Activated B cell treated with CpG ODN at 0.5 μM for 24 hours (primary cell): ENCODE data around the gene NCOR1. TPM values are rescaled to one million over a fixed set of nuclear protein-coding genes. Genes with fewer than 3 reads are reported as not detected.

Experiments used
- ATAC-seq: fragments of 200-7000 bp; cut with Tn5 transposase; one replicate; pipeline ENCODE4 v1.10.0; 2021; ENCODE audit warnings: low read depth, mild to moderate bottlenecking, moderate library complexity
- CTCF ChIA-PET: fragments of 350-600 bp; sonication (Branson Sonifier 250); formaldehyde crosslinking; loops from one replicate; lab custom pipeline; 2021; ENCODE audit warnings: antibody characterized with exemption; lab: Charles Lee
- POLR2A ChIA-PET: fragments of 350-600 bp; sonication (Branson Sonifier 250); formaldehyde crosslinking; loops from one replicate; lab custom pipeline; 2021; ENCODE audit warnings: antibody characterized with exemption; lab: Charles Lee
- DNase-seq: peaks from one replicate; pipeline ENCODE4 v3.0.0; 2022
- H3K27ac Mint-ChIP-seq: one replicate; pipeline ENCODE4 v1.8.0; 2020; ENCODE audit warnings: mixed read lengths
- H3K27me3 Mint-ChIP-seq: one replicate; pipeline ENCODE4 v1.8.0; 2021; ENCODE audit warnings: mixed read lengths
- H3K36me3 Mint-ChIP-seq: one replicate; pipeline ENCODE4 v1.8.0; 2021; ENCODE audit warnings: low read depth, mixed read lengths
- H3K4me1 Mint-ChIP-seq: one replicate; pipeline ENCODE4 v1.8.0; 2021; ENCODE audit warnings: mixed read lengths
- H3K4me3 Mint-ChIP-seq: one replicate; pipeline ENCODE4 v1.8.0; 2020; ENCODE audit warnings: mild to moderate bottlenecking, mixed read lengths
- H3K9me3 Mint-ChIP-seq: one replicate; pipeline ENCODE4 v1.8.0; 2020; ENCODE audit warnings: mixed read lengths
- intact Hi-C: fragments of 100-400 bp; cut with micrococcal nuclease; formaldehyde crosslinking; loops from one replicate; pipeline ENCODE4 v1.15.1; 2024
- total RNA-seq: library from RNA; stranded (reverse); gene quantifications from 2 replicates; pipeline ENCODE4 v1.2.3, GENCODE V29; 2022
- TF ChIP-seq, protein P1 (sequence below): fragments of 200-600 bp; IDR thresholded peaks from one replicate; pipeline ENCODE4 v1.8.0; 2022; ENCODE audit warnings: antibody characterized with exemption, mild to moderate bottlenecking

NCOR1 gene
- total RNA-seq, 1 donor from 2014 or later: 188 TPM

GRCh38 chr17:16050844-16051243 lies 164.5 kb downstream of the NCOR1 start:
- Mint-ChIP-seq H3K9me3 (no peaks in the 10 kb centered on the region), H3K4me1 (no peaks in the 10 kb centered on the region), H3K4me3 (no peak overlapping the region), H3K27me3 (no peaks in the 10 kb centered on the region), H3K36me3 (peaks cover 79% of the 10 kb centered on the region), H3K27ac (no peak overlapping the region)
- TF ChIP-seq, protein P1, sequence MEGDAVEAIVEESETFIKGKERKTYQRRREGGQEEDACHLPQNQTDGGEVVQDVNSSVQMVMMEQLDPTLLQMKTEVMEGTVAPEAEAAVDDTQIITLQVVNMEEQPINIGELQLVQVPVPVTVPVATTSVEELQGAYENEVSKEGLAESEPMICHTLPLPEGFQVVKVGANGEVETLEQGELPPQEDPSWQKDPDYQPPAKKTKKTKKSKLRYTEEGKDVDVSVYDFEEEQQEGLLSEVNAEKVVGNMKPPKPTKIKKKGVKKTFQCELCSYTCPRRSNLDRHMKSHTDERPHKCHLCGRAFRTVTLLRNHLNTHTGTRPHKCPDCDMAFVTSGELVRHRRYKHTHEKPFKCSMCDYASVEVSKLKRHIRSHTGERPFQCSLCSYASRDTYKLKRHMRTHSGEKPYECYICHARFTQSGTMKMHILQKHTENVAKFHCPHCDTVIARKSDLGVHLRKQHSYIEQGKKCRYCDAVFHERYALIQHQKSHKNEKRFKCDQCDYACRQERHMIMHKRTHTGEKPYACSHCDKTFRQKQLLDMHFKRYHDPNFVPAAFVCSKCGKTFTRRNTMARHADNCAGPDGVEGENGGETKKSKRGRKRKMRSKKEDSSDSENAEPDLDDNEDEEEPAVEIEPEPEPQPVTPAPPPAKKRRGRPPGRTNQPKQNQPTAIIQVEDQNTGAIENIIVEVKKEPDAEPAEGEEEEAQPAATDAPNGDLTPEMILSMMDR: no peak
- DNase-seq: no peak
- POLR2A ChIA-PET: no interaction called here
- ATAC-seq: no peak
- CTCF ChIA-PET: no interaction called here
- intact Hi-C loops: no loop called here

GRCh38 chr17:16048811-16049449 lies 166.4 kb downstream of the NCOR1 start:
- ChIA-PET POLR2A (no interaction called here), CTCF (no interaction called here)
- H3K9me3 Mint-ChIP-seq: no peaks in the 10 kb centered on the region
- DNase-seq (no peak), ATAC-seq (no peak)
- intact Hi-C loops: no loop called here
- no peak overlapping the region for H3K4me3 Mint-ChIP-seq
- H3K4me1 Mint-ChIP-seq: no peaks in the 10 kb centered on the region
- H3K36me3 Mint-ChIP-seq: peaks cover 76% of the 10 kb centered on the region
- H3K27me3 Mint-ChIP-seq: no peaks in the 10 kb centered on the region
- H3K27ac Mint-ChIP-seq: no peak overlapping the region
- TF ChIP-seq, protein P1: no peak

- Mint-ChIP-seq H3K36me3 (peaks cover 77% of the 10 kb centered on the region), H3K4me1 (no peaks in the 10 kb centered on the region), H3K4me3 (no peak overlapping the region), H3K27me3 (no peaks in the 10 kb centered on the region), H3K9me3 (no peaks in the 10 kb centered on the region), H3K27ac (no peak overlapping the region)
- intact Hi-C loops: no loop called here
- ChIA-PET POLR2A (no interaction called here), CTCF (no interaction called here)
- DNase-seq (no peak), ATAC-seq (no peak)
- TF ChIP-seq, protein P1: no peak
These were observed 168.4 kb downstream of the NCOR1 start for GRCh38 chr17:16046966-16047365.

DNA sequence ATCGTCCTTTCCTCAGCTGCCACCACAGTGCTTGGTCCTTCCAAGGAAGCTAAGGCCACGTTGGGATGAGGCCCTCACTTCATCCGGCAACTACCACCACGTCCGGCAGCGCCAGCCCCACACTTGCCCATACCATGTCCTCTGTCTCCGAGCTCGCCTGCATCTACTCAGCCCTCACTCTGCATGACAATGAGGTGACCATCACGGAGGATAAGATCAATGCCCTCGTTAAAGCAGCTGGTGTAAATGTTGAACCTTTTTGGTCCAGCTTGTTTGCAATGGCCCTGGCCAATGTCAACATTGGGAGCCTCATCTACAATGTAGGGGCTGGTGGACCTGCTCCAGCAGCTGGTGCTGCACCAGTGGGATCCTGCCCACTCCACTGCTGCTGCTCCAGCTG lies 170.8 kb downstream of the NCOR1 start:
- peaks cover 84% of the 10 kb centered on the region for H3K36me3 Mint-ChIP-seq
- CTCF ChIA-PET: no interaction called here
- H3K4me1 Mint-ChIP-seq: no peaks in the 10 kb centered on the region
- H3K27ac Mint-ChIP-seq: no peak overlapping the region
- no peaks in the 10 kb centered on the region for H3K9me3 Mint-ChIP-seq
- TF ChIP-seq, protein P1: no peak
- no peak for ATAC-seq
- POLR2A ChIA-PET: no interaction called here
- no peak for DNase-seq
- intact Hi-C loops: no loop called here
- no peaks in the 10 kb centered on the region for H3K27me3 Mint-ChIP-seq
- no peak overlapping the region for H3K4me3 Mint-ChIP-seq

GRCh38 chr17:16040710-16041251 lies 174.6 kb downstream of the NCOR1 start:
- ChIA-PET CTCF (interaction anchor here (0.7 kb wide), 1 partner anchor 401 kb away, joined by 4 read pairs; no protein-coding TSS in a partner anchor), POLR2A (no interaction called here)
- no peak overlapping the region for H3K27ac Mint-ChIP-seq
- H3K9me3 Mint-ChIP-seq: no peaks in the 10 kb centered on the region
- DNase-seq (no peak), ATAC-seq (no peak)
- TF ChIP-seq, protein P1: no peak
- H3K27me3 Mint-ChIP-seq: no peaks in the 10 kb centered on the region
- intact Hi-C loops: no loop called here
- H3K36me3 Mint-ChIP-seq: peaks cover 86% of the 10 kb centered on the region
- no peaks in the 10 kb centered on the region for H3K4me1 Mint-ChIP-seq
- no peak overlapping the region for H3K4me3 Mint-ChIP-seq
